ENCODE data around the gene DSCAM. TPM values are rescaled to one million over a fixed set of nuclear protein-coding genes. Genes with fewer than 3 reads are reported as not detected.
"Not testable (repeated sequence)": the region's sequence is repeated elsewhere in the genome, so short reads cannot be mapped to it uniquely, and the experiment has no call there.

Gene DSCAM, protein sequence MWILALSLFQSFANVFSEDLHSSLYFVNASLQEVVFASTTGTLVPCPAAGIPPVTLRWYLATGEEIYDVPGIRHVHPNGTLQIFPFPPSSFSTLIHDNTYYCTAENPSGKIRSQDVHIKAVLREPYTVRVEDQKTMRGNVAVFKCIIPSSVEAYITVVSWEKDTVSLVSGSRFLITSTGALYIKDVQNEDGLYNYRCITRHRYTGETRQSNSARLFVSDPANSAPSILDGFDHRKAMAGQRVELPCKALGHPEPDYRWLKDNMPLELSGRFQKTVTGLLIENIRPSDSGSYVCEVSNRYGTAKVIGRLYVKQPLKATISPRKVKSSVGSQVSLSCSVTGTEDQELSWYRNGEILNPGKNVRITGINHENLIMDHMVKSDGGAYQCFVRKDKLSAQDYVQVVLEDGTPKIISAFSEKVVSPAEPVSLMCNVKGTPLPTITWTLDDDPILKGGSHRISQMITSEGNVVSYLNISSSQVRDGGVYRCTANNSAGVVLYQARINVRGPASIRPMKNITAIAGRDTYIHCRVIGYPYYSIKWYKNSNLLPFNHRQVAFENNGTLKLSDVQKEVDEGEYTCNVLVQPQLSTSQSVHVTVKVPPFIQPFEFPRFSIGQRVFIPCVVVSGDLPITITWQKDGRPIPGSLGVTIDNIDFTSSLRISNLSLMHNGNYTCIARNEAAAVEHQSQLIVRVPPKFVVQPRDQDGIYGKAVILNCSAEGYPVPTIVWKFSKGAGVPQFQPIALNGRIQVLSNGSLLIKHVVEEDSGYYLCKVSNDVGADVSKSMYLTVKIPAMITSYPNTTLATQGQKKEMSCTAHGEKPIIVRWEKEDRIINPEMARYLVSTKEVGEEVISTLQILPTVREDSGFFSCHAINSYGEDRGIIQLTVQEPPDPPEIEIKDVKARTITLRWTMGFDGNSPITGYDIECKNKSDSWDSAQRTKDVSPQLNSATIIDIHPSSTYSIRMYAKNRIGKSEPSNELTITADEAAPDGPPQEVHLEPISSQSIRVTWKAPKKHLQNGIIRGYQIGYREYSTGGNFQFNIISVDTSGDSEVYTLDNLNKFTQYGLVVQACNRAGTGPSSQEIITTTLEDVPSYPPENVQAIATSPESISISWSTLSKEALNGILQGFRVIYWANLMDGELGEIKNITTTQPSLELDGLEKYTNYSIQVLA (N-terminal part only)
- not detected in 2 replicates for total RNA-seq (ENCODE audit: low replicate concordance)

DNA sequence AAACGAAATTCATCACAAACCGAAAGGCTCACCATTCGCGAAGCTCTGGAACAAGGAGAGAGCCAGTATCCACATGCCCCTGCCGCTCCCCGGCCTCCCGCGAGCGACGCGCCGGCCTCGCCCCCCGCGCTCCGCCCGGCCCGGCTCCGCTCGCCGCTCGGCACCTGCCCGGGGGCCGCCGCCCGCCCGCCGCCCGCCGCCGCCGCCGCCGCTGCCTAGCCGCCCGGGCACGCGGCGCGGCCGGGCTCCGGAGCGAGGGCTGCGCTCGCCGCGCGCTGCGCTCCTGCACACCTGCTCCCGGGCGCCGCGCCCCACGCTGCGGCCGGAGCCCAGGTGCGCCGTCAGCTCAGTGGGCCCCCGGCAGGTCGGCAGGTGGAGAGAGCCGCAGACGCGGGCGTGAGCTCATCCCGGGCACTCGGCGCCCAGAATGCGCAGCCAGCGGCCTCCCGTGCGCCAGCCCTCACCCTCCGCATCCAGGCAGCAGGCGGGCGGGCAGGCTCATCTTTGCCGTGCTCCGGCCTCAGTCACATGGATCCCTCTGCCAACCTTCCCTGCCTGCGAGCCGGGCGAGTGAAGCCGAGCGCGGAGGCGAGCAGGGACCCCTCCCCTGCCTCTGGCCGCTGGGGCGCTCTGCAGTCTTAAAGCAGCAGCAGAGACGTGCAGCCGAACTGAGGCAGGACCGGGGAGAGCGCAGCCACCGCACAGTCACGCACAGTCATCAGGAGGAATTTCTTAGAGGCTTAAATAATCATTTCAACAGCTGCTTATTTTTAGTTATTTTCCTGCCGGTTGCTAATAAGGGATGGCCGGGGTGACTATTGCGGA lies at the start of gene DSCAM:
Gene DSCAM (minus strand): TSS at position 572 of the 825 bp plus-strand sequence. CDS start 497 bp downstream, at position 75.
- no peak within 1 kb of the TSS for H3K4me3 ChIP-seq (ENCODE audit: low read depth, low read length)
- no peak for TF ChIP-seq CTCF (IDR thresholded peaks at IDR 0.05; ENCODE audit: insufficient read depth, low read length)
- DNase-seq (ENCODE audit: low read depth): no peak

DNA sequence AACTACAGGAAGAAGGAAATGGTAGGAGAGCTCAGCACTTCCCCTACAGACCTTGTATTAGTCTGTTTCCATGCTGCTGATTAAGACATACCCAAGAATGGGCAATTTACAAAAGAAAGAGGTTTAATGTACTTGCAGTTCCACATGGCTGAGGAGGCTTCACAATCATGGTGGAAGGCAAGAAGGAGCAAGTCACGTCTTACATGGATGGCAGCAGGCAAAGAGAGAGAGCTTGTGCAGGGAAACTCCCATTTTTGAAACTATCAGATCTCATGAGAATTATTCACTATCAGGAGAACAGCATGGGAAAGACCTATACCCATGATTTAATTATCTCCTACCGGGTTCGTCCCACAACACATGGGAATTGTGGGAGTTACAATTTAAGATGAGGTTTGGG lies 48.7 kb upstream of the DSCAM start:
- not testable (repeated sequence) for DNase-seq (ENCODE audit: low read depth); H3K4me3 ChIP-seq (ENCODE audit: low read depth, low read length)

GRCh38 chr21:40886931-40887330 lies 40.0 kb upstream of the DSCAM start:
- DNase-seq (ENCODE audit: low read depth): no peak
- no peak for TF ChIP-seq CTCF (IDR thresholded peaks at IDR 0.05; ENCODE audit: insufficient read depth, low read length)
- H3K4me3 ChIP-seq (ENCODE audit: low read depth, low read length): no peak overlapping the region

- no peak overlapping the region for H3K4me3 ChIP-seq (ENCODE audit: low read depth, low read length)
- DNase-seq (ENCODE audit: low read depth): no peak
- no peak for TF ChIP-seq CTCF (IDR thresholded peaks at IDR 0.05; ENCODE audit: insufficient read depth, low read length)
Measured at GRCh38 chr21:40886006-40886405, 39.0 kb upstream of the DSCAM start.

- TF ChIP-seq CTCF (IDR thresholded peaks at IDR 0.05; ENCODE audit: insufficient read depth, low read length): no peak
- no peak for DNase-seq (ENCODE audit: low read depth)
- H3K4me3 ChIP-seq (ENCODE audit: low read depth, low read length): no peak overlapping the region
Measured at GRCh38 chr21:40882192-40882915, 35.4 kb upstream of the DSCAM start.

DNA sequence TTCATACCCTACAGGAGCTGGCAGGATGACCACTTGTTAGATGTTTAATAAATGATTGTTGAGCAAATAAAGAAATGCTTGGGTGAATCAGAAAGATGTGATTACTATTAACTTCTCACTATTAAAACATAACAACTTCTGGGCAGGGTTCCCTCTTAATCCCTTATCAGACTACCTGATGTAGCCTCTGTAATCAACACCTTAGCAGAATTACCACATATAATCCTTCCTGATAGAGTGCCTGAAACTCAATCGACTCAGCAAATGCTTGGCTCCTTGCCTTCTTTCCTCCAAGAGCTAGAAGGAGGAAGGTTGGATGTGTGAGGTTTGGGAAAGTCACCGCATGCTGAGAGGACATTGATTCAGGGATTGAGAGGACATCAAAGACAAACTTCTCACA lies 34.8 kb upstream of the DSCAM start:
- no peak overlapping the region for H3K4me3 ChIP-seq (ENCODE audit: low read depth, low read length)
- TF ChIP-seq CTCF (IDR thresholded peaks at IDR 0.05; ENCODE audit: insufficient read depth, low read length): no peak
- no peak for DNase-seq (ENCODE audit: low read depth)
